ENCODE measurements around the gene CMTM2. TPM values are rescaled to one million over a fixed set of nuclear protein-coding genes. Genes with fewer than 3 reads are reported as not detected.
"Not testable (repeated sequence)": the region's sequence is repeated elsewhere in the genome, so short reads cannot be mapped to it uniquely, and the experiment has no call there.

The CMTM2 gene
- polyA plus RNA-seq, 1 donor from 2014 or later, result 0.25 TPM

GRCh38 chr16:66622863-66623262, 43.6 kb downstream of the CMTM2 start:
- Histone ChIP-seq H3K36me3 (ENCODE audit: insufficient read depth, low read length) (peaks cover 4% of the 10 kb centered on the region), H4K20me1 (ENCODE audit: insufficient read depth) (no peaks in the 10 kb centered on the region)
- TF ChIP-seq EZH2 (IDR thresholded peaks at IDR 0.05; ENCODE audit: borderline replicate concordance, insufficient read depth, low read length, poor library complexity, severe bottlenecking) (no peak), MXI1 (conservative IDR thresholded peaks at IDR 0.05; ENCODE audit: poor library complexity, severe bottlenecking) (no peak), SMC3 (conservative IDR thresholded peaks at IDR 0.05; ENCODE audit: poor library complexity) (no peak), TAF1 (IDR thresholded peaks at IDR 0.05; ENCODE audit: low read depth) (no peak), REST (IDR thresholded peaks at IDR 0.05; ENCODE audit: borderline replicate concordance) (no peak), EP300 (conservative IDR thresholded peaks at IDR 0.05; ENCODE audit: poor library complexity, severe bottlenecking) (no peak), POLR2AphosphoS5 (IDR thresholded peaks at IDR 0.05) (no peak), CTCF (IDR thresholded peaks at IDR 0.05; ENCODE audit: poor library complexity, severe bottlenecking) (no peak), RAD21 (conservative IDR thresholded peaks at IDR 0.05) (no peak)

GRCh38 chr16:66623755-66624154, 44.5 kb downstream of the CMTM2 start:
- no peaks in the 10 kb centered on the region for H3F3A ChIP-seq (ENCODE audit: insufficient read depth, low read length, poor library complexity, severe bottlenecking)
- TF ChIP-seq SMC3 (conservative IDR thresholded peaks at IDR 0.05; ENCODE audit: poor library complexity) (no peak), MXI1 (conservative IDR thresholded peaks at IDR 0.05; ENCODE audit: poor library complexity, severe bottlenecking) (no peak), CTCF (IDR thresholded peaks at IDR 0.05; ENCODE audit: poor library complexity, severe bottlenecking) (no peak), POLR2AphosphoS5 (IDR thresholded peaks at IDR 0.05) (no peak), TAF1 (IDR thresholded peaks at IDR 0.05; ENCODE audit: low read depth) (no peak), REST (IDR thresholded peaks at IDR 0.05; ENCODE audit: borderline replicate concordance) (no peak)
- H3K4me3 ChIP-seq (ENCODE audit: low read length), result no peak overlapping the region
- H4K20me1 ChIP-seq (ENCODE audit: insufficient read depth), result no peaks in the 10 kb centered on the region
- no peak overlapping the region for H2AFZ ChIP-seq (ENCODE audit: low read depth, low read length)
- no peaks in the 10 kb centered on the region for H3K79me2 ChIP-seq (replicated peaks; ENCODE audit: insufficient read depth, low read length)
- H3K27ac ChIP-seq (ENCODE audit: low read length), result no peak overlapping the region
- H3K9me3 ChIP-seq (ENCODE audit: low read length), result no peaks in the 10 kb centered on the region
- H3K4me2 ChIP-seq (ENCODE audit: low read length), result no peak overlapping the region
- no peaks in the 10 kb centered on the region for H3K27me3 ChIP-seq (ENCODE audit: insufficient read depth, low read depth, low read length)
- no peak overlapping the region for H3K9ac ChIP-seq (ENCODE audit: low read length)
- H3K9me2 ChIP-seq (ENCODE audit: insufficient read depth, low read length), result no peaks in the 10 kb centered on the region
- H3K36me3 ChIP-seq (ENCODE audit: insufficient read depth, low read length), result peaks cover 4% of the 10 kb centered on the region

More at GRCh38 chr16:66622863-66623262, 43.6 kb downstream of the CMTM2 start:
- H3K27me3 ChIP-seq (ENCODE audit: insufficient read depth, low read depth, low read length), result no peaks in the 10 kb centered on the region
- H3K9me2 ChIP-seq (ENCODE audit: insufficient read depth, low read length), result no peaks in the 10 kb centered on the region
- H3K4me2 ChIP-seq (ENCODE audit: low read length), result no peak overlapping the region
- H3K4me3 ChIP-seq (ENCODE audit: low read length), result no peak overlapping the region
- no peak overlapping the region for H3K9ac ChIP-seq (ENCODE audit: low read length)
- no peak overlapping the region for H3K27ac ChIP-seq (ENCODE audit: low read length)
- H3K9me3 ChIP-seq (ENCODE audit: low read length), result no peaks in the 10 kb centered on the region
- no peak overlapping the region for H2AFZ ChIP-seq (ENCODE audit: low read depth, low read length)
- H3F3A ChIP-seq (ENCODE audit: insufficient read depth, low read length, poor library complexity, severe bottlenecking), result no peaks in the 10 kb centered on the region
- H3K79me2 ChIP-seq (replicated peaks; ENCODE audit: insufficient read depth, low read length), result no peaks in the 10 kb centered on the region

- H3K36me3 ChIP-seq (ENCODE audit: insufficient read depth, low read length); H3K27me3 ChIP-seq (ENCODE audit: insufficient read depth, low read depth, low read length); H4K20me1 ChIP-seq (ENCODE audit: insufficient read depth); H3K79me2 ChIP-seq (replicated peaks; ENCODE audit: insufficient read depth, low read length); H3F3A ChIP-seq (ENCODE audit: insufficient read depth, low read length, poor library complexity, severe bottlenecking); H3K27ac ChIP-seq (ENCODE audit: low read length); H3K9me2 ChIP-seq (ENCODE audit: insufficient read depth, low read length); H3K9me3 ChIP-seq (ENCODE audit: low read length); H3K9ac ChIP-seq (ENCODE audit: low read length); H3K4me3 ChIP-seq (ENCODE audit: low read length); H2AFZ ChIP-seq (ENCODE audit: low read depth, low read length); H3K4me2 ChIP-seq (ENCODE audit: low read length): not testable (repeated sequence)
Measured at GRCh38 chr16:66627611-66628378, 48.5 kb downstream of the CMTM2 start.
